Sigmoid colon (tissue), 7 donors: Measurements from ENCODE around the gene AIMP1. TPM values are rescaled to one million over a fixed set of nuclear protein-coding genes. Genes with fewer than 3 reads are reported as not detected.

Experiments used
- DNase-seq: peaks from one replicate; pipeline ENCODE4 v3.0.0-alpha.2; 2019
- H3K27ac ChIP-seq, 4 donors: fragments of 200-600 bp; sonication (generic); one replicate each; pipeline ENCODE4 v1.5.1; 2016 to 2019; ENCODE audit warnings: mild to moderate bottlenecking in 1 of 4
- H3K27me3 ChIP-seq, 3 donors: fragments of 200-600 bp; sonication (generic); one replicate each; pipeline ENCODE4 v1.5.1; 2019; ENCODE audit warnings: mild to moderate bottlenecking in 1 of 3
- H3K36me3 ChIP-seq, 4 donors: fragments of 200-600 bp; sonication (generic); one replicate each; pipeline ENCODE4 v1.5.1; 2016 to 2019
- H3K4me1 ChIP-seq, 4 donors: fragments of 200-600 bp; sonication (generic); one replicate each; pipeline ENCODE4 v1.5.1; 2017 to 2019
- H3K4me3 ChIP-seq, 4 donors: fragments of 200-600 bp; sonication (generic); one replicate each; pipeline ENCODE4 v1.5.1; 2017 to 2019; ENCODE audit warnings: mild to moderate bottlenecking in 2 of 4, moderate library complexity in 1 of 4
- H3K9me3 ChIP-seq, 4 donors: fragments of 200-600 bp in 3 of 4; sonication (generic) in 3 of 4; one replicate each; pipeline versions ENCODE4 v1.5.1 to v1.6.1; 2013 to 2019
- EP300 ChIP-seq, 4 donors: sonication (generic); formaldehyde crosslinking; IDR thresholded peaks; one replicate each; pipeline ENCODE4 v1.6.1; 2017; ENCODE audit warnings: antibody characterized with exemption in 4 of 4
- POLR2A ChIP-seq, 2 donors: fragments of 450-650 bp; IDR thresholded peaks; one replicate each; pipeline ENCODE4 v1.6.1; 2016; ENCODE audit warnings: antibody characterized with exemption in 2 of 2, mild to moderate bottlenecking in 2 of 2, moderate library complexity in 2 of 2
- POLR2AphosphoS5 ChIP-seq, 4 donors: sonication (generic); formaldehyde crosslinking; IDR thresholded peaks; one replicate each; pipeline ENCODE4 v1.6.1; 2017; ENCODE audit warnings: antibody characterized with exemption in 4 of 4
- WGBS, 2 donors: extraction: QIAGEN DNeasy Blood & Tissue Kit; methylation state at CpG; one replicate each; pipeline ENCODE4 v1.1.7; 2013; 5-methylcytosine and 5-hydroxymethylcytosine counted together
- intact Hi-C: fragments of 100-400 bp; cut with DNase I; formaldehyde crosslinking; loops from one replicate; pipeline ENCODE4 v1.15.1; 2023
- polyA plus RNA-seq, 3 donors: library from polyadenylated mRNA; stranded (reverse); fragments of 200-250 nt; gene quantifications; one replicate each; pipeline ENCODE4 v1.2.3, GENCODE V29; 2013
- total RNA-seq, 4 donors: library from RNA; depleted of rRNA; stranded (reverse); fragments of >200 nt; gene quantifications; one replicate each; pipeline ENCODE4 v1.1.0, GENCODE V29; 2016
- TF ChIP-seq, protein P1 (sequence below), 4 experiments: fragments of 450-650 bp in 3 of 4; fragments of 200-600 bp in 1 of 4; IDR thresholded peaks; one replicate each; pipeline ENCODE4 v1.5.1; 2016 to 2019; ENCODE audit warnings: antibody characterized with exemption in 4 of 4, mild to moderate bottlenecking in 3 of 4, moderate library complexity in 2 of 4
- donor health status: healthy with polysubstance abuse.
- donor health status: Bipolar disorder and iron deficiency.
- donor health status: healthy.

AIMP1 gene
- total and polyA plus RNA-seq, 7 donors = 24.4 to 36.0 (median 29.6) TPM

DNA sequence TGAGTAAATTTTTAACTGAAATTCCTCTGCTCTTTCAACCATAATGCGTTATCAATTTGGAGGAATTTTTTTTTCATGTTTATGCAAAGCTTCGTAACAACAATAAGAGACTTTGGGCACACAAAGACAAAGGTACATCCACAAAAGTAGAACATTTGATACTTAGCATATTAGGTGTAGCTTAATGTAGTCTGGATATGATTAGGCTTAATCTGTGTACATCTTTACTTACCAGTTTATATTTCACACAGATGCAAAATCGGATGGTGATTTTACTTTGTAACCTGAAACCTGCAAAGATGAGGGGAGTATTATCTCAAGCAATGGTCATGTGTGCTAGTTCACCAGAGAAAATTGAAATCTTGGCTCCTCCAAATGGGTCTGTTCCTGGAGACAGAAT, 20.3 kb downstream of the AIMP1 start:
- WGBS, 2 donors = 96 to 99% methylated on average over 3 of the region's 3 CpGs
- Histone ChIP-seq H3K4me1 (no peaks in the 10 kb centered on the region), H3K4me3 (no peak overlapping the region), H3K27me3 (no peaks in the 10 kb centered on the region), H3K36me3 (peaks cover 26 to 76% (median 31%) of the 10 kb centered on the region in 4 donors), H3K9me3 (peaks cover 0 to 3% (median 1%) of the 10 kb centered on the region in 4 donors), H3K27ac (no peak overlapping the region)
- intact Hi-C loops = loop anchor here (10.0 kb wide), 1 partner anchor 102 kb away; no protein-coding TSS in a partner anchor
- DNase-seq = no peak
- TF ChIP-seq POLR2AphosphoS5 (IDR thresholded peaks at IDR 0.05) = no peak
- no peak for TF ChIP-seq EP300 (IDR thresholded peaks at IDR 0.05)
- no peak for TF ChIP-seq POLR2A (IDR thresholded peaks at IDR 0.05)
- TF ChIP-seq, protein P1, sequence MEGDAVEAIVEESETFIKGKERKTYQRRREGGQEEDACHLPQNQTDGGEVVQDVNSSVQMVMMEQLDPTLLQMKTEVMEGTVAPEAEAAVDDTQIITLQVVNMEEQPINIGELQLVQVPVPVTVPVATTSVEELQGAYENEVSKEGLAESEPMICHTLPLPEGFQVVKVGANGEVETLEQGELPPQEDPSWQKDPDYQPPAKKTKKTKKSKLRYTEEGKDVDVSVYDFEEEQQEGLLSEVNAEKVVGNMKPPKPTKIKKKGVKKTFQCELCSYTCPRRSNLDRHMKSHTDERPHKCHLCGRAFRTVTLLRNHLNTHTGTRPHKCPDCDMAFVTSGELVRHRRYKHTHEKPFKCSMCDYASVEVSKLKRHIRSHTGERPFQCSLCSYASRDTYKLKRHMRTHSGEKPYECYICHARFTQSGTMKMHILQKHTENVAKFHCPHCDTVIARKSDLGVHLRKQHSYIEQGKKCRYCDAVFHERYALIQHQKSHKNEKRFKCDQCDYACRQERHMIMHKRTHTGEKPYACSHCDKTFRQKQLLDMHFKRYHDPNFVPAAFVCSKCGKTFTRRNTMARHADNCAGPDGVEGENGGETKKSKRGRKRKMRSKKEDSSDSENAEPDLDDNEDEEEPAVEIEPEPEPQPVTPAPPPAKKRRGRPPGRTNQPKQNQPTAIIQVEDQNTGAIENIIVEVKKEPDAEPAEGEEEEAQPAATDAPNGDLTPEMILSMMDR (IDR thresholded peaks at IDR 0.05) = no peak

DNA sequence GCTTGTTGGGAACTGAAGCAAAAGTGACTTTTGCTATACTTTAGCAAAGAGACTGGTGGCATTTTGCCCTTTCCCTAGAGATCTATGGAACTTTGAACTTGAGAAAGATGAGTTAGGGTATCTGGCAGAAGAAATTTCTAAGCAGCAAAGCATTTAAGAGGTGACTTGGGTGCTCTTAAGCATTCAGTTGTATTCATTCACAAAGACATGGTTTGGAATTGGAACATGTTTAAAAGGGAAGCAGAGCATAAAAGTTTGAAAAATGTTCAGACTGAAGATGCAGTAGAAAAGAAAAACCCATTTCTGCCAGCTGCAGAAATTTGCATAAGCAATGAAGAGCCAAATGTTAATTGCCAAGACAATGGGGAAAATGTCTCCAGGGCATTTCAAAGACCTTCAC, 21.6 kb downstream of the AIMP1 start:
- Histone ChIP-seq H3K27me3 (no peaks in the 10 kb centered on the region), H3K27ac (no peak overlapping the region), H3K9me3 (peaks cover 0 to 3% (median 1%) of the 10 kb centered on the region in 4 donors), H3K4me3 (no peak overlapping the region), H3K36me3 (peaks cover 22 to 63% (median 26%) of the 10 kb centered on the region in 4 donors), H3K4me1 (no peaks in the 10 kb centered on the region)
- DNase-seq = no peak
- intact Hi-C loops = loop anchor here (10.0 kb wide), 1 partner anchor 103 kb away; no protein-coding TSS in a partner anchor
- TF ChIP-seq POLR2A (IDR thresholded peaks at IDR 0.05) (no peak), POLR2AphosphoS5 (IDR thresholded peaks at IDR 0.05) (no peak), EP300 (IDR thresholded peaks at IDR 0.05) (no peak)
- TF ChIP-seq, protein P1 (IDR thresholded peaks at IDR 0.05) = no peak

DNA sequence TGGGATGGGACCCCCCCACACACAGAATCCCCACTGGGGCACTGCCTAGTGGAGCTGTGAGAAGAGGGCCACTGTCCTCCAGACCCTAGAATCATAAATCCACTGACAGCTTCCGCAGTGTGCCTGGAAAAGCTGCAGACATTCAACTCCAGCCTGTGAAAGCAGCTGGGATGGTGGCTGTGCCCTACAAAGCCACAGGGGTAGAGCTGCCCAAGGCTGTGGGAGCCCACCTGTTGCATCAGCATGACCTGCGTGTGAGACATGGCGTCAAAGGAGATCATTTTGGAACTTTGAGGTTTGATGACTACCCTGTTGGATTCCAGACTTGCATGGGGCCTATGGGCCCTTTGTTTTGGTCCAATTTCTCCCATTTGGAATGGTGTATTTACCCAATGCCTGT, 22.3 kb downstream of the AIMP1 start:
- H3K27me3 ChIP-seq = no peaks in the 10 kb centered on the region
- DNase-seq = no peak
- peaks cover 0 to 3% (median 1%) of the 10 kb centered on the region in 4 donors for H3K9me3 ChIP-seq
- H3K36me3 ChIP-seq = peaks cover 18 to 56% (median 23%) of the 10 kb centered on the region in 4 donors
- H3K4me1 ChIP-seq = no peaks in the 10 kb centered on the region
- WGBS, 2 donors = 99% methylated on average over 3 of the region's 3 CpGs
- H3K27ac ChIP-seq = no peak overlapping the region
- TF ChIP-seq POLR2AphosphoS5 (IDR thresholded peaks at IDR 0.05) = no peak
- TF ChIP-seq, protein P1 (IDR thresholded peaks at IDR 0.05) = no peak
- TF ChIP-seq POLR2A (IDR thresholded peaks at IDR 0.05) = no peak
- no peak for TF ChIP-seq EP300 (IDR thresholded peaks at IDR 0.05)
- H3K4me3 ChIP-seq = no peak overlapping the region
- intact Hi-C loops = loop anchor here (10.0 kb wide), 1 partner anchor 104 kb away; no protein-coding TSS in a partner anchor

DNA sequence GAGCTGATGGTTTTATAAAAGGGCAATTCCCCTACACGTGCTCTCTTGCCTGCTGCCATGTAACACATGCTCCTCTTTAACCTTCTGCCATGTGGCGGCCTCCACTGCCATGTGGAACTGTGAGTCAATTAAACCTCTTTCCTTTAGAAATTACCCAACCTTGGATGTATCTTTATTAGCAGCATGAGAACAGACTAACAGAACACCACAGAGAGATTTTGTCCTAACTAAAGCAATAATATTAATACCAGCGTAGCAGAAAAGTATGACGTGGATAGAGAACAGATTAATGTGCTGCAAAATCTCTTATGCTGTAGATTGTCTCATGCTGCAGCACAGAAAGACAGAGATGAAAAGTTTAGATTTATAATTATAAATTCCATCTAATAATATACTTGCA, 23.1 kb downstream of the AIMP1 start:
- WGBS, 2 donors = 96 to 97% methylated on average over 4 of the region's 4 CpGs
- Histone ChIP-seq H3K9me3 (peaks cover 0 to 3% (median 1%) of the 10 kb centered on the region in 4 donors), H3K36me3 (peaks cover 18 to 49% (median 22%) of the 10 kb centered on the region in 4 donors), H3K27ac (no peak overlapping the region), H3K4me1 (peaks cover 0 to under 1% (median 0%) of the 10 kb centered on the region in 4 donors), H3K27me3 (no peaks in the 10 kb centered on the region), H3K4me3 (no peak overlapping the region)
- no peak for DNase-seq
- intact Hi-C loops = loop anchor here (10.0 kb wide), 1 partner anchor 105 kb away; no protein-coding TSS in a partner anchor
- TF ChIP-seq, protein P1 (IDR thresholded peaks at IDR 0.05) = no peak
- TF ChIP-seq POLR2A (IDR thresholded peaks at IDR 0.05) (no peak), EP300 (IDR thresholded peaks at IDR 0.05) (no peak), POLR2AphosphoS5 (IDR thresholded peaks at IDR 0.05) (no peak)

DNA sequence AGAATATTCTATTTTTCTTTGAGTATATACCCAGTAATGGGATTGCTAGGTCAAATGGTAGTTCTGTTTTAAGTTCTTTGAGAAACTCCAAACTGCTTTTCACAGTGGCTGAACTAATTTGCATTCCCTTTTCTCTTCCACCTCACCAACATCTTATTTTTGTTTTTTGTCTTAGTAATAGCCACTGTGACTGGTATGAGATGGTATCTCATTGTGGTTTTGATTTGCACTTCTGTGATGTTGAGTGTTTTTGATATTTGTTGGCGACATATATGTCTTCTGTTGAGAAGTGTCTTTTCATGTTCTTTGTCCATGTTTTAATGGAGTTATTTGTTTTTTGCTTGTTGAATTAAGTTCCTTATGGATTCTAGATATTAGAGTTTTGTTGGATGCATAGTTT, 24.4 kb downstream of the AIMP1 start:
- H3K9me3 ChIP-seq = peaks cover 0 to 3% (median 1%) of the 10 kb centered on the region in 4 donors
- no peaks in the 10 kb centered on the region for H3K27me3 ChIP-seq
- no peak overlapping the region for H3K4me3 ChIP-seq
- peaks cover 0 to 8% (median 4%) of the 10 kb centered on the region in 4 donors for H3K4me1 ChIP-seq
- DNase-seq = no peak
- no peak overlapping the region for H3K27ac ChIP-seq
- WGBS, 2 donors = 86 to 93% methylated on average over 1 of the region's 1 CpG
- intact Hi-C loops = no loop called here
- TF ChIP-seq POLR2A (IDR thresholded peaks at IDR 0.05) = no peak
- TF ChIP-seq POLR2AphosphoS5 (IDR thresholded peaks at IDR 0.05) = no peak
- TF ChIP-seq, protein P1 (IDR thresholded peaks at IDR 0.05) = no peak
- no peak for TF ChIP-seq EP300 (IDR thresholded peaks at IDR 0.05)
- peaks cover 18 to 46% (median 22%) of the 10 kb centered on the region in 4 donors for H3K36me3 ChIP-seq
